ENCODE measurements around the gene IQGAP2. TPM values are rescaled to one million over a fixed set of nuclear protein-coding genes. Genes with fewer than 3 reads are reported as not detected.
A peak's percentile ranks its signal among the peaks of the same experiment; 100 is the strongest.

Gene IQGAP2
- total and polyA plus RNA-seq, 5 donors from 2014 or later, result 53.9 to 214 (median 61.4) TPM

GRCh38 chr5:76723906-76724305, 320.8 kb downstream of the IQGAP2 start:
- H3K9me3 ChIP-seq (ENCODE audit: control insufficient read depth in 2 of 2, low read length in 2 of 2), result no peaks in the 10 kb centered on the region
- no peaks in the 10 kb centered on the region for H3K36me3 ChIP-seq (ENCODE audit: control insufficient read depth, insufficient read depth, low read length)
- Mint-ChIP-seq H3K27ac (peak overlapping the region in 1 of 3 donors; percentile 44), H3K36me3 (no peaks in the 10 kb centered on the region), H3K27me3 (peaks cover under 1% of the 10 kb centered on the region), H3K9me3 (peaks cover 0 to 4% (median 2%) of the 10 kb centered on the region in 7 donors), H3K4me1 (no peaks in the 10 kb centered on the region), H3K4me3 (no peak overlapping the region)
- H3K27ac ChIP-seq (ENCODE audit: insufficient read depth, low read length, poor library complexity, severe bottlenecking), result no peak overlapping the region
- no peak overlapping the region for H3K4me3 ChIP-seq (ENCODE audit: low read depth, low read length)
- H3K4me1 ChIP-seq (ENCODE audit: control insufficient read depth, insufficient read depth, low read length, poor library complexity, severe bottlenecking), result no peaks in the 10 kb centered on the region
- H3K27me3 ChIP-seq (ENCODE audit: control insufficient read depth, insufficient read depth, low read length), result no peaks in the 10 kb centered on the region
- no peak for ATAC-seq (ENCODE audit: low read depth in 2 of 2)
- DNase-seq, result no peak

GRCh38 chr5:76724871-76725270, 321.8 kb downstream of the IQGAP2 start:
- H3K4me1 ChIP-seq (ENCODE audit: control insufficient read depth, insufficient read depth, low read length, poor library complexity, severe bottlenecking), result no peaks in the 10 kb centered on the region
- Mint-ChIP-seq H3K36me3 (peaks cover 3% of the 10 kb centered on the region), H3K27me3 (no peaks in the 10 kb centered on the region), H3K27ac (no peak overlapping the region), H3K9me3 (peaks cover 0 to 14% (median 3%) of the 10 kb centered on the region in 7 donors), H3K4me3 (no peak overlapping the region), H3K4me1 (no peaks in the 10 kb centered on the region)
- ATAC-seq (ENCODE audit: low read depth in 2 of 2) (no peak), DNase-seq (no peak)
- H3K36me3 ChIP-seq (ENCODE audit: control insufficient read depth, insufficient read depth, low read length), result no peaks in the 10 kb centered on the region
- H3K4me3 ChIP-seq (ENCODE audit: low read depth, low read length), result no peak overlapping the region
- H3K27me3 ChIP-seq (ENCODE audit: control insufficient read depth, insufficient read depth, low read length), result no peaks in the 10 kb centered on the region
- peaks cover 8% of the 10 kb centered on the region in 2 experiments for H3K9me3 ChIP-seq (ENCODE audit: control insufficient read depth in 2 of 2, low read length in 2 of 2)
- no peak overlapping the region for H3K27ac ChIP-seq (ENCODE audit: insufficient read depth, low read length, poor library complexity, severe bottlenecking)

GRCh38 chr5:76728965-76729364, 325.9 kb downstream of the IQGAP2 start:
- peaks cover 0 to 8% (median 0%) of the 10 kb centered on the region in 4 donors for H3K4me1 Mint-ChIP-seq
- Histone ChIP-seq H3K27me3 (ENCODE audit: control insufficient read depth, insufficient read depth, low read length) (no peaks in the 10 kb centered on the region), H3K27ac (ENCODE audit: insufficient read depth, low read length, poor library complexity, severe bottlenecking) (no peak overlapping the region), H3K4me3 (ENCODE audit: low read depth, low read length) (no peak overlapping the region), H3K9me3 (ENCODE audit: control insufficient read depth in 2 of 2, low read length in 2 of 2) (peaks cover 15 to 18% of the 10 kb centered on the region in 2 experiments), H3K4me1 (ENCODE audit: control insufficient read depth, insufficient read depth, low read length, poor library complexity, severe bottlenecking) (no peaks in the 10 kb centered on the region), H3K36me3 (ENCODE audit: control insufficient read depth, insufficient read depth, low read length) (no peaks in the 10 kb centered on the region)
- H3K4me3 Mint-ChIP-seq, result no peak overlapping the region
- H3K27ac Mint-ChIP-seq, result no peak overlapping the region
- peaks cover 0 to 25% (median 10%) of the 10 kb centered on the region in 7 donors for H3K9me3 Mint-ChIP-seq
- no peak for ATAC-seq (ENCODE audit: low read depth in 2 of 2)
- no peaks in the 10 kb centered on the region for H3K27me3 Mint-ChIP-seq
- no peak for DNase-seq
- peaks cover 7% of the 10 kb centered on the region for H3K36me3 Mint-ChIP-seq

- Mint-ChIP-seq H3K27me3 (no peaks in the 10 kb centered on the region), H3K4me1 (peaks cover 0 to 8% (median 0%) of the 10 kb centered on the region in 4 donors), H3K36me3 (peaks cover 7% of the 10 kb centered on the region), H3K4me3 (no peak overlapping the region), H3K27ac (peak overlapping the region in 1 of 3 donors; percentile 51), H3K9me3 (peaks cover 0 to 25% (median 10%) of the 10 kb centered on the region in 7 donors)
- Histone ChIP-seq H3K27ac (ENCODE audit: insufficient read depth, low read length, poor library complexity, severe bottlenecking) (no peak overlapping the region), H3K4me3 (ENCODE audit: low read depth, low read length) (no peak overlapping the region), H3K9me3 (ENCODE audit: control insufficient read depth in 2 of 2, low read length in 2 of 2) (peaks cover 15 to 18% of the 10 kb centered on the region in 2 experiments), H3K27me3 (ENCODE audit: control insufficient read depth, insufficient read depth, low read length) (no peaks in the 10 kb centered on the region), H3K36me3 (ENCODE audit: control insufficient read depth, insufficient read depth, low read length) (no peaks in the 10 kb centered on the region), H3K4me1 (ENCODE audit: control insufficient read depth, insufficient read depth, low read length, poor library complexity, severe bottlenecking) (no peaks in the 10 kb centered on the region)
- DNase-seq (no peak), ATAC-seq (ENCODE audit: low read depth in 2 of 2) (no peak)
Measured at GRCh38 chr5:76729373-76730290, 326.5 kb downstream of the IQGAP2 start.

GRCh38 chr5:76732405-76733048, 329.4 kb downstream of the IQGAP2 start:
- Histone ChIP-seq H3K36me3 (ENCODE audit: control insufficient read depth, insufficient read depth, low read length) (no peaks in the 10 kb centered on the region), H3K4me1 (ENCODE audit: control insufficient read depth, insufficient read depth, low read length, poor library complexity, severe bottlenecking) (peaks cover 7% of the 10 kb centered on the region), H3K27me3 (ENCODE audit: control insufficient read depth, insufficient read depth, low read length) (no peaks in the 10 kb centered on the region), H3K4me3 (ENCODE audit: low read depth, low read length) (peak overlapping the region; percentile 18), H3K27ac (ENCODE audit: insufficient read depth, low read length, poor library complexity, severe bottlenecking) (peak overlapping the region; percentile 56), H3K9me3 (ENCODE audit: control insufficient read depth in 2 of 2, low read length in 2 of 2) (peaks cover 15 to 18% of the 10 kb centered on the region in 2 experiments)
- Mint-ChIP-seq H3K4me1 (peaks cover 0 to 13% (median 5%) of the 10 kb centered on the region in 4 donors), H3K27me3 (peaks cover 4% of the 10 kb centered on the region), H3K4me3 (peak overlapping the region; percentile 34 to 65 (median 50)), H3K9me3 (peaks cover 0 to 25% (median 10%) of the 10 kb centered on the region in 7 donors), H3K36me3 (peaks cover 7% of the 10 kb centered on the region), H3K27ac (peak overlapping the region; percentile 11 to 44 (median 30))
- DNase-seq (no peak), ATAC-seq (ENCODE audit: low read depth in 2 of 2) (peak in 1 of 2 donors; percentile 8)

GRCh38 chr5:76733049-76733417, 329.9 kb downstream of the IQGAP2 start:
- peaks cover 4% of the 10 kb centered on the region for H3K27me3 Mint-ChIP-seq
- peak in 1 of 3 donors; percentile 35 for DNase-seq

GRCh38 chr5:76735762-76736545, 332.9 kb downstream of the IQGAP2 start:
- Mint-ChIP-seq H3K36me3 (peaks cover 3% of the 10 kb centered on the region), H3K27ac (peak overlapping the region in 1 of 3 donors; percentile 12), H3K9me3 (peaks cover 0 to 5% (median 0%) of the 10 kb centered on the region in 7 donors), H3K27me3 (peaks cover 4% of the 10 kb centered on the region), H3K4me1 (peaks cover 12 to 38% (median 17%) of the 10 kb centered on the region in 4 donors), H3K4me3 (no peak overlapping the region)
- Histone ChIP-seq H3K4me3 (ENCODE audit: low read depth, low read length) (no peak overlapping the region), H3K27ac (ENCODE audit: insufficient read depth, low read length, poor library complexity, severe bottlenecking) (no peak overlapping the region), H3K36me3 (ENCODE audit: control insufficient read depth, insufficient read depth, low read length) (no peaks in the 10 kb centered on the region), H3K4me1 (ENCODE audit: control insufficient read depth, insufficient read depth, low read length, poor library complexity, severe bottlenecking) (peaks cover 26% of the 10 kb centered on the region), H3K27me3 (ENCODE audit: control insufficient read depth, insufficient read depth, low read length) (no peaks in the 10 kb centered on the region), H3K9me3 (ENCODE audit: control insufficient read depth in 2 of 2, low read length in 2 of 2) (peaks cover 0 to 1% of the 10 kb centered on the region in 2 experiments)
- ATAC-seq (ENCODE audit: low read depth in 2 of 2) (no peak), DNase-seq (no peak)

More at GRCh38 chr5:76733049-76733417, 329.9 kb downstream of the IQGAP2 start:
- peak; percentile 20 to 63 for ATAC-seq (ENCODE audit: low read depth in 2 of 2)
- H3K4me3 Mint-ChIP-seq, result peak overlapping the region; percentile 22 to 65 (median 50)
- Histone ChIP-seq H3K4me3 (ENCODE audit: low read depth, low read length) (peak overlapping the region; percentile 18), H3K27me3 (ENCODE audit: control insufficient read depth, insufficient read depth, low read length) (no peaks in the 10 kb centered on the region), H3K36me3 (ENCODE audit: control insufficient read depth, insufficient read depth, low read length) (no peaks in the 10 kb centered on the region), H3K4me1 (ENCODE audit: control insufficient read depth, insufficient read depth, low read length, poor library complexity, severe bottlenecking) (peaks cover 10% of the 10 kb centered on the region), H3K9me3 (ENCODE audit: control insufficient read depth in 2 of 2, low read length in 2 of 2) (peaks cover 15 to 18% of the 10 kb centered on the region in 2 experiments), H3K27ac (ENCODE audit: insufficient read depth, low read length, poor library complexity, severe bottlenecking) (peak overlapping the region; percentile 56)
- H3K27ac Mint-ChIP-seq, result peak overlapping the region in 2 of 3 donors; percentile 30 to 44
- H3K4me1 Mint-ChIP-seq, result peaks cover 3 to 18% (median 5%) of the 10 kb centered on the region in 4 donors
- peaks cover 0 to 25% (median 10%) of the 10 kb centered on the region in 7 donors for H3K9me3 Mint-ChIP-seq
- peaks cover 7% of the 10 kb centered on the region for H3K36me3 Mint-ChIP-seq
